ENCODE measurements around the gene SEPTIN6.

GRCh38 chrX:119688911-119689321 is 4.1 kb downstream of the SEPTIN6 start:
- TF ChIP-seq POLR2A (IDR thresholded peaks at IDR 0.05) (no peak), POLR2AphosphoS5 (IDR thresholded peaks at IDR 0.05) (no peak), EP300 (IDR thresholded peaks at IDR 0.05) (no peak)

All from upper lobe of left lung (tissue), 4 donors.